Bronchial smooth muscle cell (primary cell): Measurements from ENCODE around the gene SH3BGRL. TPM values are rescaled to one million over a fixed set of nuclear protein-coding genes. Genes with fewer than 3 reads are reported as not detected.

Experiments
- total RNA-seq: library from RNA; depleted of rRNA; stranded (reverse); fragments of >200 nt; gene quantifications from 2 replicates; pipeline ENCODE4 v1.2.1, GENCODE V29; 2014

The SH3BGRL gene
- 34.2 and 38.5 TPM in 2 replicates for total RNA-seq

DNA sequence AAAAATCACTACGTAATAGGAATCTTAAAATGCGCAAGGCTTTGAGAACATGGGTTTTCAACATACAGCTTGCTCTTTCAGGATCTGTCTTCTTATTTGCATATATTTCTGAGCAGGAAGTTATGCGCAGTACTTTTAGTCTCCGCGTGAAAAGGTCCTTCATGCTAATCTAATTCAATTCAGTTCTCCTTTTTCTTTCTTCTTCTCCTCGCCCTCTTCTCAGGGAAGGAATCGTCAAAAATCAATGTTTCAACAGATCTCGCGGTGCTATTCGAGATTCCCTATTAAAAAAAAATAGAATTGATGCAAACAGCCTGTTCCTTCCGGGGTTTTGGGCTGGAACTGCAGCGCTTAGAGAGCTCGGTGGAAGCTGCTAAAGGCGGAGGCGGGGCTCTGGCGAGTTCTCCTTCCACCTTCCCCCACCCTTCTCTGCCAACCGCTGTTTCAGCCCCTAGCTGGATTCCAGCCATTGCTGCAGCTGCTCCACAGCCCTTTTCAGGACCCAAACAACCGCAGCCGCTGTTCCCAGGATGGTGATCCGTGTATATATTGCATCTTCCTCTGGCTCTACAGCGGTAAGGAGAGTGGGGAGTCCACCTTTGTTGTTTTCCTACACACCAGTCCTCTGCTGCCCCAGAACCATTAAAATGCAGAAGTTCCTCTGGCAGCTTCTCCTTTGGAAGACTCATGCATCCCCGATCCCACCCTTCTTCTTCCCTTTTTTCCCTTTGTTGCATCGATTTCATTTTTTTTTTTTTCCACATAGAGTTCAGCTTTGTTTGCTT lies at the start of gene SH3BGRL, which contains the start of gene HMGN5:
SH3BGRL (plus strand) TSS at position 432 of the 785 bp plus-strand sequence; CDS start at position 531, 99 bp downstream.
HMGN5 (minus strand) TSS at position 243 of the 785 bp plus-strand sequence. CDS start 80,364 bp downstream, outside the sequence.

Other genes starting within 250 kb of the SH3BGRL start
- gene HMGN5, start 189 bp upstream of the SH3BGRL start, total RNA-seq, result 0.52 and 1.1 TPM in 2 replicates